GM19099 (cell line): Measurements from ENCODE around the gene TRIM2.
A peak's percentile ranks its signal among the peaks of the same experiment; 100 is the strongest.

Experiments
- POLR2A ChIP-seq: IDR thresholded peaks from 3 replicates; pipeline ENCODE4 v1.6.1; 2011; ENCODE audit warnings: low read depth; ENCODE audit not compliant: insufficient read length; ENCODE audit errors: extremely low read depth

TRIM2 gene

GRCh38 chr4:153247116-153247490 lies 42.9 kb downstream of the TRIM2 start:
- TF ChIP-seq POLR2A = no peak

DNA sequence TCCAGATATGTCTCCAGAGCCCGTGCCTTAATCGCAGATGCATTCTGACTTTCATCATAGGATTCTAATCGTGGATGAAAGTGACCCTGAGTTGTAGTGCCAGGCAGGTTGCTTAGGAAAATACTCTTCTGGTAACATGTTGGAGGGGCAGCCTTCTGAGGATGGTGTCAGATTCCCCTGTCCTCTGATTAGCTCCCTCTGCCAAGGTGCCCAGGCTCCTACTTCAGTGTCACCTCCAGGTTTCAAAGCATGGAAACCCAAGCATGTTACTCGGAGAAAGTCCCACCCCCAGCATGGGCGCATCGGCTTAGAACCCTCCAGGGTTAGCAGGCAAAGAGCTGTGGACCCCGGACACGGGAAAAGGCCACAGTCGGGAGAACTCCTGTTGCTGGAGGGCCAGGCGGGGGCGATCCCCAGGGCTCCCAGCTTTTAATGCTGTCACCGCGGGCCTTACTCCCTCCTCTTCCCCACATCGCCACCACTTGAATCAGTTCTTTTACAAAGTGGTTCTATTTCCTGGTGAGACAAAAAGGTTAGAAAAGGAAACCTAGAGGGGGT lies 44.5 kb downstream of the TRIM2 start:
- no peak for TF ChIP-seq POLR2A

GRCh38 chr4:153249199-153250041 lies 45.2 kb downstream of the TRIM2 start:
- TF ChIP-seq POLR2A = peak; percentile 62

GRCh38 chr4:153252122-153252521 lies 47.9 kb downstream of the TRIM2 start:
- TF ChIP-seq POLR2A = no peak

- no peak for TF ChIP-seq POLR2A
Observed at GRCh38 chr4:153255233-153255632, 51.0 kb downstream of the TRIM2 start.

- no peak for TF ChIP-seq POLR2A
Observed at GRCh38 chr4:153257151-153257620, 52.9 kb downstream of the TRIM2 start.

DNA sequence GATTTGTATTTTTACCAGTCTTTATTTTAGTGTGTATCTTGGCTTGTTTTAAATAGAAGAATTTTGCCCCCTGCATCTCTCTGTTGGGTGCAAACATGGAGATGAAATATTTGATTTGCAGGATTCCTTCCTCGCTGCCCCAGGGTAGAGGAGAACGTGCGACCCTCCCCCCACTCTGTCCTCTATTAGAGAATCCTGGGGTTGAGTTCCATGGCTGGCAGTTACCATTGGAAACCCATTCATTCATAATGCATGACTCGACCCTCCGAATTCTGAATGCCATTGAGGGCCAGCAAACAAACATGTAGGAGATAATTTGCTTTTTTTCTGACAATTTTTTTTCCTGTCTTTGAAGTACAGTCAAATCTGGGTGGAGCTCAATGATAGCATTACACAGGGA lies 53.7 kb downstream of the TRIM2 start:
- no peak for TF ChIP-seq POLR2A

DNA sequence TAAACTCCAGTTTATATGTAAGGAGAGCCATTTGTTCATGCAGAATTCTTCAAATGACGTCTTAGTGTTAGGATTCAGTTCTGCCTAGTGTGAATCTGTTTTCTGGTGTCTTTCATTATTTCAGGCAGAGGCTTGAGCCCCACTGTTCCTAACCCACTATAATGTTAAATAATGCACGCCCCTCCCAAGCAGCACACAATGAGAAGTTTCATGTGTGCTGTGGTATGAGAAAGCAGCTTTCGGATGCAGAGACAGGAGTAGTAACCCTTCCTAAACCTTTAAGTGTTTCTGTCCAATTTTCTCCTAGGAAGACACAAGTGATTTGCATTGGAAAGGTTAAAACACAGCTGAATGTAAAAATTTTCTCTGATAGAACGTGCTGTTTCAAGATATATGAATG lies 54.5 kb downstream of the TRIM2 start:
- no peak for TF ChIP-seq POLR2A

GRCh38 chr4:153259661-153260060 lies 55.4 kb downstream of the TRIM2 start:
- no peak for TF ChIP-seq POLR2A

DNA sequence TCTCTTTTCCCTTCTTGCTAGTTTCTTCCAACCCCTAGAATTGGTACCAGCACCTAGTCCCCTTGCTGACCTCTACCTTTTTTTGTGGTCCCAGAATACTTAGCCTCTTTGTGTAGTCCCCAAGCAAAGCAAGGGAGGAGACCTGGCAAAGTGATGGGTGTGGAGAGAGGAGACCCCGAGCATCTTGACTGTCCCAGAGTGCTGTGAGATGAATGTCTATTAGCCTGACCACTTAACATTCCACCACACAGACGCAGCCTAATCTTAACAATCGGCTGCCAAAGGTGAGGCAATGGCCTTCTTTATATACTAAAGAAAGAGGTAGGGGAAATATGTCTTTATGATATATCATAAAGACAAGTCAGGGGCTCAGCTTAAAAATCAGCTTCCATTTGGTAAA lies 55.9 kb downstream of the TRIM2 start:
- TF ChIP-seq POLR2A = no peak

- TF ChIP-seq POLR2A = no peak
Observed at GRCh38 chr4:153260553-153261300, 56.5 kb downstream of the TRIM2 start.

- no peak for TF ChIP-seq POLR2A
Observed at GRCh38 chr4:153261461-153261860, 57.2 kb downstream of the TRIM2 start.

GRCh38 chr4:153261914-153262313 lies 57.7 kb downstream of the TRIM2 start:
- TF ChIP-seq POLR2A = no peak

- TF ChIP-seq POLR2A = no peak
Observed at GRCh38 chr4:153265306-153266047, 61.2 kb downstream of the TRIM2 start.

DNA sequence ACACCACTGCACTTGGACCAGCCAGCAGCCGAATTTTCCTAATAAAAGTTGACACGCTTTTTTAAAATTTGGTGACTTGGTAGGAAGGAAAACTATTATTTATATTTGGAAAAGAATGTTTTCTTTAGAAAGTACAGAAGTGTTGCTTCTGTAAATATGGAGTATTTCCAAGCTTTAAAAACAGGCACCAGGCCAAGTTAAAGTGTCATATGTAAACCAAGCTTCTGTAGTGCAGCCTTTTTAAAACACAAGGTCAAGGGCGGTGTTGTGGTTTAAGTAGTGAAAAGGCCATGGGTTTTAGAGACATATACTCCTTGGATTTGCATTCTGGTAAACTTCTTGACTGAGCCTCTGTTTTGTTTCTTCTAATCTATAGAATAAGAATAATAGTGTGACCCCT lies 62.7 kb downstream of the TRIM2 start:
- no peak for TF ChIP-seq POLR2A

GRCh38 chr4:153267890-153268289 lies 63.6 kb downstream of the TRIM2 start:
- no peak for TF ChIP-seq POLR2A

DNA sequence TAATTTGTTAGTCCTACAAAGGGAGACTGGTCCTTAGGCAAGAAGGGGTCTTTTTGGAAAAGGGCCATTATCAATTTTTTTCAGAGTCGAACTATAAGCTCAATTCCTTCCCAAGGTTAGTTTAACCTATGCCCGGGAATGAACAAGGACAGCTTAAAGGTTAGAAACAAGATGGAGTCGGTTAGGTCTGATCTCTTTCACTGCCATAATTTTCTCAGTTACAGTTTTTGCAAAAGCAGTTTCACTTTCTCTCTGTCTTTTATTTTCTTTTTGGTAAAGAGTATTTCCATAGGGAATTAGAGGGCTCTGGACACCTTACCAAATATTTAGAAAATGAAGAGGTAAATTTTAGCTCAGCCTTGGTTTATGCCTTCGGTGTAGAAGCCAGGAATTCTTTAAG lies 64.1 kb downstream of the TRIM2 start:
- TF ChIP-seq POLR2A = no peak
